ENCODE data around the gene PDE4D. TPM values are rescaled to one million over a fixed set of nuclear protein-coding genes. Genes with fewer than 3 reads are reported as not detected.
A peak's percentile ranks its signal among the peaks of the same experiment; 100 is the strongest.

Gene PDE4D
- total RNA-seq, 5 donors from 2014 or later (not counting 1 experiment from before 2014, with no cell fraction given): 45.1 to 136 (median 64.9) TPM

DNA sequence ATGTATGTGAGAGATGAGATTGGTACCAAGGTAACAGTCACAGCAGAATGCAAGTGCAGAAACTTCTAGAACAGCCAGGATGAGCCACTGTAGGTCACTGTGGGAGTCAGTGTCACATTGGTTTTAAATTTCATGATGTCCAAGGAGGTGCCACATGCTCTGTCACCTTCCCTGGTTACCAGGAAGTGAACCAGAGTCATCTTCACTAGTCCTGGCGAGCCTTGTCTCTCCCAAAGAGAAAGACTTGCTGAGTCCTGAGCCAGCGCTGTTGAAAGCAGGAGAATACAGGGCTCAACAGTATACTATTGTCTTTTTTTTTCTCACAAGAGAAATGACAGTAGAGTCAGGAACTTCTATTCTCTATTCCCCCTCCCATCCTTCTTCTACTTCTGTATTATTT, 695.2 kb downstream of the PDE4D start:
- H3K27me3 ChIP-seq (replicated peaks in 1 of 2; ENCODE audit: control insufficient read depth in 2 of 2, extremely low read depth in 1 of 2, insufficient read depth in 2 of 2, low read length in 1 of 2): no peaks in the 10 kb centered on the region
- H3K4me3 Mint-ChIP-seq: no peak overlapping the region
- WGBS (ENCODE audit: insufficient coverage): 81% methylated on average over 2 of the region's 2 CpGs
- ChIA-PET POLR2A (no interaction called here), CTCF (no interaction called here)
- H3K27me3 Mint-ChIP-seq: peaks cover 2 to 5% of the 10 kb centered on the region in 2 donors
- DNase-seq: no peak
- no peaks in the 10 kb centered on the region for H3K4me1 ChIP-seq (ENCODE audit: control insufficient read depth in 1 of 2, extremely low read depth in 1 of 2, insufficient read depth in 2 of 2, low read length in 2 of 2)
- H3K9me3 Mint-ChIP-seq: peaks cover 0 to 5% (median 0%) of the 10 kb centered on the region in 3 donors
- no peaks in the 10 kb centered on the region for H3K9me3 ChIP-seq
- no peaks in the 10 kb centered on the region for H3K4me1 Mint-ChIP-seq
- H3K27ac Mint-ChIP-seq: no peak overlapping the region
- no peak overlapping the region for H3K27ac ChIP-seq (ENCODE audit: low read length)
- H3K36me3 ChIP-seq (ENCODE audit: control insufficient read depth in 2 of 2, extremely low read depth in 1 of 2, insufficient read depth in 1 of 2, low read length in 1 of 2): no peaks in the 10 kb centered on the region
- no peak overlapping the region for H3K4me3 ChIP-seq (ENCODE audit: control insufficient read depth in 1 of 2, extremely low read depth in 1 of 2, low read length in 1 of 2)
- no peaks in the 10 kb centered on the region for H3K36me3 Mint-ChIP-seq
- ATAC-seq (replicated peaks in 1 of 4): no peak

DNA sequence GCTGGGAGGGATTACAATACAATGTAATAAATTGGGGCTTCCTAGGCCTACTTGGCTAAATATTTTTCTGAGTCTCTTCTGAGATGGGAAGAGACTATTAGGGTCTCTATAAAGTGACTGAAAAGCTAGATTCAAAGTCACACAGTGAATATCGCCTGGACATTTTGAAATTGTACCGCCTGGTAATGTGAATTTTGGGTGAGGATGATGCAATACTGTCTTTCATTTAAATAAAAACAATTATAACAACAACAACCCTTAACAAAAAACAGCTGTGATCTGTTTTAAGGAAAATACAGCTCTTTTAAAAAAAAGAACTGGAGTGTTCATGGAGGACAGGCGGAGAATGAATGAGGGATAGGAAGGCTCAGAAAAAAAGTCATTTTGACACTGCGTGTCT, 695.6 kb downstream of the PDE4D start:
- Mint-ChIP-seq H3K27me3 (peaks cover 2 to 5% of the 10 kb centered on the region in 2 donors), H3K36me3 (no peaks in the 10 kb centered on the region), H3K9me3 (peaks cover 0 to 5% (median 0%) of the 10 kb centered on the region in 3 donors), H3K4me3 (no peak overlapping the region), H3K4me1 (no peaks in the 10 kb centered on the region), H3K27ac (no peak overlapping the region)
- ChIA-PET POLR2A (no interaction called here), CTCF (no interaction called here)
- no peak overlapping the region for H3K27ac ChIP-seq (ENCODE audit: low read length)
- no peak overlapping the region for H3K4me3 ChIP-seq (ENCODE audit: control insufficient read depth in 1 of 2, extremely low read depth in 1 of 2, low read length in 1 of 2)
- DNase-seq: no peak
- no peaks in the 10 kb centered on the region for H3K27me3 ChIP-seq (replicated peaks in 1 of 2; ENCODE audit: control insufficient read depth in 2 of 2, extremely low read depth in 1 of 2, insufficient read depth in 2 of 2, low read length in 1 of 2)
- no peaks in the 10 kb centered on the region for H3K4me1 ChIP-seq (ENCODE audit: control insufficient read depth in 1 of 2, extremely low read depth in 1 of 2, insufficient read depth in 2 of 2, low read length in 2 of 2)
- no peaks in the 10 kb centered on the region for H3K9me3 ChIP-seq
- ATAC-seq (replicated peaks in 1 of 4): no peak
- WGBS (ENCODE audit: insufficient coverage): 100% methylated on average over 2 of the region's 4 CpGs
- H3K36me3 ChIP-seq (ENCODE audit: control insufficient read depth in 2 of 2, extremely low read depth in 1 of 2, insufficient read depth in 1 of 2, low read length in 1 of 2): no peaks in the 10 kb centered on the region

DNA sequence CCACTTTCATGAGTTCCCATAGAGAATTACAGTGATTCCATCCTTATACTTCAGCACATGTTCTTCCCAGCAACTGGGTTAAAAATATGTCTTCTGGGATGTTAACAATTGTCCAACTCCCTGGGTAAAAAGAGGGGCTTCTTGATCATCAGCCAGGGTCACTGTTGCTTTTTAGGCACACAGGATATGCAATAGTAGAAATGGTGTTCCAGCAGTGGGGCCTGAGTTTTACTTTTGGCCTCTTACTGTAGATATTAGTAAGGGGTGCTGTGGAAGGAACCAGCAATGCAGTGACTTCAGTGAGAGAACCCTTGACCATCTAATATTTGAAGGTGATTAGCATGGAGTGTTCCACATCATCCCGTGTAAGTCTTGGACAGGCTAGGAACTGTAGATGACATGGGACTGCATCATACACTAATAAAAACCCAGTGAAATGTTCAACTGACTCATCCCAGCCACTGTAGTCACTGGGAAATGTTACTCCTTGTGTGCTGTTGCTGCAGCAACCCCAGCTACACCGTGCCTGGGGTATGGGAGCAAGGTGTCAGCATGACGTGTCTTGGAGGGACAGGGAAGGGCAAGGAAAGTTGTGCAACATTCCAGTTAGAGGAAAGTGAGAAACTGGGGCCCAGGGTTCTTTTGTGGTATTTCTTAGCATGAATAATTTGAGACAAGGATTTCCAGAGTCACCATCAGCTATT, 699.8 kb downstream of the PDE4D start:
- Histone ChIP-seq H3K9me3 (no peaks in the 10 kb centered on the region), H3K27me3 (replicated peaks in 1 of 2; ENCODE audit: control insufficient read depth in 2 of 2, extremely low read depth in 1 of 2, insufficient read depth in 2 of 2, low read length in 1 of 2) (peaks cover 0 to 8% of the 10 kb centered on the region in 2 experiments), H3K27ac (ENCODE audit: low read length) (no peak overlapping the region), H3K4me1 (ENCODE audit: control insufficient read depth in 1 of 2, extremely low read depth in 1 of 2, insufficient read depth in 2 of 2, low read length in 2 of 2) (no peaks in the 10 kb centered on the region), H3K36me3 (ENCODE audit: control insufficient read depth in 2 of 2, extremely low read depth in 1 of 2, insufficient read depth in 1 of 2, low read length in 1 of 2) (no peaks in the 10 kb centered on the region), H3K4me3 (ENCODE audit: control insufficient read depth in 1 of 2, extremely low read depth in 1 of 2, low read length in 1 of 2) (no peak overlapping the region)
- Mint-ChIP-seq H3K4me3 (no peak overlapping the region), H3K27me3 (peaks cover 9 to 11% of the 10 kb centered on the region in 2 donors), H3K27ac (no peak overlapping the region), H3K36me3 (no peaks in the 10 kb centered on the region), H3K4me1 (peaks cover 0 to under 1% (median under 1%) of the 10 kb centered on the region in 3 donors), H3K9me3 (peaks cover 0 to 5% (median 0%) of the 10 kb centered on the region in 3 donors)
- DNase-seq: no peak
- ChIA-PET CTCF (interaction anchor here (0.5 to 1.8 kb wide), 2 partner anchors 187 to 234 kb away, joined by 3 to 6 read pairs; no protein-coding TSS in a partner anchor), POLR2A (no interaction called here)
- WGBS (ENCODE audit: insufficient coverage): no CpG with 5 or more reads among the region's 3 CpGs
- no peak for ATAC-seq (replicated peaks in 1 of 4)

DNA sequence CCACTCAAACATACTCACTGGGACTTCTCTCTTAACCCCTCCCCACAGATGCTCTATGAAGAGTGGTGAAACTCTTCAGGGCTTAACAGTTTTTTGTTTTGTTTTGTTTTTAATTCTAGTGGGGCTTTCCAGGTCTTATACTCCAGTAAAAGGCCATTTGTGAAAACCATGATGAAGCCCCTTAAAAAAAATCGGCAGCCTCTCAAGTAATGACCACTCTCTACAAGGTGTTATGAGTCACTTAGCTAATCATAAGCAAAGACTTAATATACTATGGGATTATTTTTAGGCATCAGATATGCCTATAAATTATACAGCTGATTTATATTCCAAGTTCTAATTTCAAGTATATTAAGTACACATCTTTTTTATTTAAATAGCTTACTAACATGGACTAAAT, 702.8 kb downstream of the PDE4D start:
- no peaks in the 10 kb centered on the region for H3K36me3 Mint-ChIP-seq
- Histone ChIP-seq H3K36me3 (ENCODE audit: control insufficient read depth in 2 of 2, extremely low read depth in 1 of 2, insufficient read depth in 1 of 2, low read length in 1 of 2) (no peaks in the 10 kb centered on the region), H3K4me1 (ENCODE audit: control insufficient read depth in 1 of 2, extremely low read depth in 1 of 2, insufficient read depth in 2 of 2, low read length in 2 of 2) (peaks cover 0 to 2% of the 10 kb centered on the region in 2 experiments), H3K27ac (ENCODE audit: low read length) (no peak overlapping the region), H3K4me3 (ENCODE audit: control insufficient read depth in 1 of 2, extremely low read depth in 1 of 2, low read length in 1 of 2) (no peak overlapping the region), H3K9me3 (no peaks in the 10 kb centered on the region), H3K27me3 (replicated peaks in 1 of 2; ENCODE audit: control insufficient read depth in 2 of 2, extremely low read depth in 1 of 2, insufficient read depth in 2 of 2, low read length in 1 of 2) (peaks cover 0 to 9% of the 10 kb centered on the region in 2 experiments)
- ChIA-PET CTCF (interaction anchor here (0.7 to 4.7 kb wide), 10 partner anchors 10 to 610 kb away, joined by 3 to 41 read pairs (median 5); no protein-coding TSS in a partner anchor), POLR2A (no interaction called here)
- DNase-seq: no peak
- peaks cover 0 to 5% (median 0%) of the 10 kb centered on the region in 3 donors for H3K9me3 Mint-ChIP-seq
- no peak overlapping the region for H3K27ac Mint-ChIP-seq
- no CpG with 5 or more reads among the region's 1 CpG for WGBS (ENCODE audit: insufficient coverage)
- H3K4me1 Mint-ChIP-seq: peaks cover 4 to 7% (median 6%) of the 10 kb centered on the region in 3 donors
- ATAC-seq (replicated peaks in 1 of 4): no peak
- no peak overlapping the region for H3K4me3 Mint-ChIP-seq
- H3K27me3 Mint-ChIP-seq: peaks cover 16 to 21% of the 10 kb centered on the region in 2 donors

DNA sequence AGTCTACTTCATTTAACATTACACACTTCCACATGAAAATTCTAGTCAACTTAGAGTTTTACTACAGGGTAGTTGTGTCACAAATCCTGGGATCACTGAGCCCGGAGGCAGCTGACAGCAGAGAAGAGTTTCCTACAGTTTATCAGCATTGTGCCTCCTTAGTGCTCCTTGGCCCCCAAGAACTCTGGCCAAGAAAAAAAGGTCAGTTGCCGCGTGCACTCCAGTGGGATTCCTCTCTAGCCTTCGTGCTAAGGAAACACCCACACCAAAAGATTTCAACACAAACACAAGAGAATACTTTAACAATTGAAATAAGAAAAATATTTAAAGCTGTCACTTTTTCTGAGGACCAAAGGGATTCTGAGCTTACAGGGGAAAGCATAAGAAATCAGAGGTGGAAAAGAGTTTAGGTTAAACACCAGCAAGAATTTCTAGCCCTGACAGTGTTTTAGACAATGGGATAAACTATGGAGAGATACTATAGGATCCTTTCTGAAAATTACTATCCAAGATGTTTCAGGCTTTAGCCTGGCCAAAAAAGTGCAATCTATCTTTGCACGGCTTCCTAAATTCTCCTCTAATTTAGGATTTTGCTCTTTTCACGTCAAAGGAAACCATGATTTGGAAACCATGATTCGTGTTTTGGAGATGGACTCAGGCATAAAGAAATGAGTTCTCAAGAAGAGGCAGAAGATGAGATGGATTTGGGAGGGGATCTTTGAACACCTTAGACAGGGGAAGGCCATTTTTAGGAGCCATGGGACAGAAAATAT, 703.9 kb downstream of the PDE4D start:
- 93% methylated on average over 3 of the region's 7 CpGs for WGBS (ENCODE audit: insufficient coverage)
- ATAC-seq (replicated peaks in 1 of 4): no peak
- Histone ChIP-seq H3K4me1 (ENCODE audit: control insufficient read depth in 1 of 2, extremely low read depth in 1 of 2, insufficient read depth in 2 of 2, low read length in 2 of 2) (peaks cover 0 to 2% of the 10 kb centered on the region in 2 experiments), H3K4me3 (ENCODE audit: control insufficient read depth in 1 of 2, extremely low read depth in 1 of 2, low read length in 1 of 2) (no peak overlapping the region), H3K27me3 (replicated peaks in 1 of 2; ENCODE audit: control insufficient read depth in 2 of 2, extremely low read depth in 1 of 2, insufficient read depth in 2 of 2, low read length in 1 of 2) (peaks cover 0 to 9% of the 10 kb centered on the region in 2 experiments), H3K27ac (ENCODE audit: low read length) (no peak overlapping the region), H3K36me3 (ENCODE audit: control insufficient read depth in 2 of 2, extremely low read depth in 1 of 2, insufficient read depth in 1 of 2, low read length in 1 of 2) (no peaks in the 10 kb centered on the region), H3K9me3 (no peaks in the 10 kb centered on the region)
- Mint-ChIP-seq H3K4me3 (no peak overlapping the region), H3K4me1 (peaks cover 4 to 7% (median 6%) of the 10 kb centered on the region in 3 donors), H3K27me3 (peaks cover 16 to 21% of the 10 kb centered on the region in 2 donors), H3K27ac (no peak overlapping the region), H3K9me3 (peaks cover 0 to 5% (median 0%) of the 10 kb centered on the region in 3 donors), H3K36me3 (no peaks in the 10 kb centered on the region)
- POLR2A ChIA-PET: no interaction called here
- no peak for DNase-seq
- CTCF ChIA-PET: interaction anchor here (0.6 to 4.7 kb wide), 9 partner anchors 9 to 484 kb away, joined by 3 to 41 read pairs (median 5); no protein-coding TSS in a partner anchor

DNA sequence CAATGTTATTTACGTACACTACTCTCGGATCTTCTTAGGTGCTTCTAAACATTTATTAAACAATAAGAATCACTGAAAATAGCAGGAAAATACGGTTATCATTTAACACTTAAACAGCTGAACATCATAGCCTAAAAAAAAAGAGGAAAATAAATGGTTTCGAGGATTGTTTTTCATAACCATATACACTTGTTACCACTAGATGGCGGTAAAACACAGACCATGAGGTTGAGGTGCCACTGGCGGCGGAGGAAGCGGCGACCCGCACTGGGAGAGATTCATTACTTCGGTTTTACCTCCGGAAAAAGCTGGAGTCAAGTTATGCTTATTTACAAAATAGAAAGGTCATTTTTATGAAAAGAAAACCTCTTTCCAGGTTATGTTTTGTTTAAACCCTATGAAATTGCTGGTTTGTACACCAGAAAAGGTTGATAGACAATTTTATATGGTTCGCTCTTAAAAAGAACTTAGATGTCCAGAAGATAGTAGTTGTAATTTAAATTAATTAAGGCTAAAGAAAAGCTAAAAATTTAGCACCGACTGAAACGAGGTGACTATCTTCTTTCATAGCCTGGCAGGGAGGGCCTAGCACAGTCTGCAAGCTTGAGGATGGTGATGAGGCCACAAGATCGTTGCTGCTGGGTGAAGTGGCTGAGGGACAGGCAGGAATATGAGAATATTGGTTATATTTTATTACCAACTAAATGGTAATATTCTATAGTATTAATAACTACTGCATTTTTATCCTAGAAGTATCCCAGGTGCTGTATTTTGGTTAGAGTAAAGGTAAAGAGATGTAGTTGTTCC, 704.9 kb downstream of the PDE4D start:
- Mint-ChIP-seq H3K4me1 (peaks cover 4 to 7% (median 6%) of the 10 kb centered on the region in 3 donors), H3K27me3 (peaks cover 11 to 19% of the 10 kb centered on the region in 2 donors), H3K9me3 (no peaks in the 10 kb centered on the region), H3K36me3 (no peaks in the 10 kb centered on the region), H3K27ac (peak overlapping the region in 1 of 2 donors; percentile 44), H3K4me3 (peak overlapping the region in 1 of 3 donors; percentile 3)
- Histone ChIP-seq H3K27ac (ENCODE audit: low read length) (no peak overlapping the region), H3K36me3 (ENCODE audit: control insufficient read depth in 2 of 2, extremely low read depth in 1 of 2, insufficient read depth in 1 of 2, low read length in 1 of 2) (no peaks in the 10 kb centered on the region), H3K4me3 (ENCODE audit: control insufficient read depth in 1 of 2, extremely low read depth in 1 of 2, low read length in 1 of 2) (peak overlapping the region in 1 of 2 donors; percentile 26), H3K4me1 (ENCODE audit: control insufficient read depth in 1 of 2, extremely low read depth in 1 of 2, insufficient read depth in 2 of 2, low read length in 2 of 2) (peaks cover 0 to 2% of the 10 kb centered on the region in 2 experiments), H3K9me3 (no peaks in the 10 kb centered on the region), H3K27me3 (replicated peaks in 1 of 2; ENCODE audit: control insufficient read depth in 2 of 2, extremely low read depth in 1 of 2, insufficient read depth in 2 of 2, low read length in 1 of 2) (peaks cover 0 to 9% of the 10 kb centered on the region in 2 experiments)
- 11% methylated on average over 2 of the region's 16 CpGs for WGBS (ENCODE audit: insufficient coverage)
- ChIA-PET CTCF (interaction anchor here (0.6 to 4.7 kb wide), 31 partner anchors 8 to 612 kb away, joined by 3 to 42 read pairs (median 4); no protein-coding TSS in a partner anchor), POLR2A (no interaction called here)
- DNase-seq (peak; percentile 6 to 81 (median 46)), ATAC-seq (replicated peaks in 1 of 4) (peak; percentile 59 to 73 (median 68))
